GM10847 (cell line): ENCODE results near the gene SLC26A11.

Experiments
- POLR2A ChIP-seq: IDR thresholded peaks from 2 replicates; pipeline ENCODE4 v1.6.1; 2011; ENCODE audit not compliant: insufficient read length; ENCODE audit errors: extremely low read depth

The SLC26A11 gene

GRCh38 chr17:80243526-80244433, 23.6 kb downstream of the SLC26A11 start:
- no peak for TF ChIP-seq POLR2A

- no peak for TF ChIP-seq POLR2A
Observed at GRCh38 chr17:80244871-80245509, 24.8 kb downstream of the SLC26A11 start.

- no peak for TF ChIP-seq POLR2A
Observed at GRCh38 chr17:80245566-80246265, 25.5 kb downstream of the SLC26A11 start.

GRCh38 chr17:80246266-80246681, 26.0 kb downstream of the SLC26A11 start:
- TF ChIP-seq POLR2A, result no peak

- TF ChIP-seq POLR2A, result no peak
Observed at GRCh38 chr17:80246726-80247125, 26.5 kb downstream of the SLC26A11 start.

DNA sequence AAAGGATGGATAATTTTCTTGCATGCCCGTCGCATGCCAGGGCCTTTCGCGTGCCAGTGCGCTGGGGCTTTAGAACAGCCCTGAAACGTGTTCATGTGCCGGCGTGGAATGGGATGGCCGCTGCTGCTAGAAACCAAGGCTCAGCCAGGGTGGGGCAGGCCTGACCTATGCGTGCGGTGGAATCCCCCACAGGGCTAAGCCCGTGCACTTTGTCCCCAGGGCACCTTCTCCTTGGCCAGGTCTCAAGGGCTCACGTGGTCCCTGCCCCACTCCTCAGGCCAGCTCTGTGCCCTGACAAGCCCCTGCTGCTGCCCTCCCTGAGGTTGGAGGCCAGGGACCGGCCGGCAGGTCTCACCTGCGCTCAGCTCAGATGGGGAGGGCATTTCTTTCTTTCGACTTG, 27.3 kb downstream of the SLC26A11 start:
- no peak for TF ChIP-seq POLR2A

GRCh38 chr17:80248001-80248893, 28.0 kb downstream of the SLC26A11 start:
- TF ChIP-seq POLR2A, result no peak

DNA sequence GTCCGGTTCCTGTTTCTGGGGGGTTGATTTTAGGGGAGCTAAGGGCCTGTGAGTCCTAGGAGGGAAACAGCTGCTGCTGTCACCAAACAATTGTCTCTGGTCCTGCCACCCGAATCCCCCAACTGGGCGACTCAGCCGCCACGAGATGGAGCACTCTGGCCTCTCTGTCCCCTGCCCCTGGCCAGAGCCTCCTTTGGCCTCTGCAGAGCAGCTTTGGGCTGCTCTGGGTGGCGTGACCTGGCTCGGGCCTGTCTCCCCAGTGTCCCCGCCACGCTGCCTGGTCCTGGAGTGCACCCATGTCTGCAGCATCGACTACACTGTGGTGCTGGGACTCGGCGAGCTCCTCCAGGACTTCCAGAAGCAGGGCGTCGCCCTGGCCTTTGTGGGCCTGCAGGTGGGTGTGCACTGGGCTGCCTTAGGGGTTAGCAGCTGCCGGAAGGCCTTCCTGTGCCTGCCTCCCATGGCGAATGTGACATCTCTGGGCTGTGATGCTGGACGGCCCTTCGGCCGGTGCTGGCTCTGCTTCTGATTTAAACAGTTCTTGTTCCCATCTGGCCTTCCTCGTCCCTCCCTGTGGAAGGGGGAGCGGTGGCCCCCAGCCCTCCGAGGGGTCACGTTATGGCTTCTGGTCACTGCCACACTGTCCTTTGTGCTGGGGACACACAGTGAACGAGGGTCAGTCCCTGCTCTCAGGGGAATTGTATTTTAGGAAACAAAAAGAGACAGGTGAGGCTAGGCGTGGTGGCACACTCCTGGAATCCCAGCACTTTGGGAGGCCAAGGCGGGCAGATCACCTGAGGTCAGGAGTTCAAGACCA, 28.9 kb downstream of the SLC26A11 start:
- no peak for TF ChIP-seq POLR2A

DNA sequence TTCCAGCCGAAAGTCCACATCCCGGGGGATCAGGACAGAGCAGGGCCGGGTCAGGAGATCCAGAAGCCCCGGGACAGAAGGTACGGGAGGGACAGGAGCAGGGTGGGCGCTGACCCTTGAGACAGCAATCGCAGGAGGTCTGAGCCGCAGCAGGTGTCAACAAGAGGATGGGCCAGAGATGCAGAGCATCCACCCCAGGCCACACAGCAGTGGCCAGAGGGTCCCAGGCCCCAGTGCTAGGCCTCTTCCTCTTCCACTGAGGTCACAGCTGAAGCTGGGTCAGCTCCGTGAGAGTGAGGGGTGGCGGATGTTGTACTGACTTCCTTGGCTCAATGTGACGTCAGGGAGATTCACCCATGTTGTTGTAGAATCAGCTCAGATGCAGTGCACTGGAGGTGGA, 31.7 kb downstream of the SLC26A11 start:
- TF ChIP-seq POLR2A, result no peak

DNA sequence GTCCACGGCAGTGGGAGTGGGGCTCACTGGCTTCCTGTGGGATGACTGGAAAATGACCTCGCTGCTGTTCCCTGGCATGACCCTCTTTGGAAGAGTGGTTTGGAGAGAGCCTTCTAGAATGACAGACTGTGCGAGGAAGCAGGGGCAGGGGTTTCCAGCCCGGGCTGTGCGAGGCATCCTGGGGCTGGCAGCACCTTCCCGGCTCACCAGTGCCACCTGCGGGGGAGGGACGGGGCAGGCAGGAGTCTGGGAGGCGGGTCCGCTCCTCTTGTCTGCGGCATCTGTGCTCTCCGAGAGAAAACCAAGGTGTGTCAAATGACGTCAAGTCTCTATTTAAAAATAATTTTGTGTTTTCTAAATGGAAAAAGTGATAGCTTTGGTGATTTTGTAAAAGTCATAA, 32.6 kb downstream of the SLC26A11 start:
- TF ChIP-seq POLR2A, result no peak

- no peak for TF ChIP-seq POLR2A
Observed at GRCh38 chr17:80253631-80254395, 33.6 kb downstream of the SLC26A11 start.

DNA sequence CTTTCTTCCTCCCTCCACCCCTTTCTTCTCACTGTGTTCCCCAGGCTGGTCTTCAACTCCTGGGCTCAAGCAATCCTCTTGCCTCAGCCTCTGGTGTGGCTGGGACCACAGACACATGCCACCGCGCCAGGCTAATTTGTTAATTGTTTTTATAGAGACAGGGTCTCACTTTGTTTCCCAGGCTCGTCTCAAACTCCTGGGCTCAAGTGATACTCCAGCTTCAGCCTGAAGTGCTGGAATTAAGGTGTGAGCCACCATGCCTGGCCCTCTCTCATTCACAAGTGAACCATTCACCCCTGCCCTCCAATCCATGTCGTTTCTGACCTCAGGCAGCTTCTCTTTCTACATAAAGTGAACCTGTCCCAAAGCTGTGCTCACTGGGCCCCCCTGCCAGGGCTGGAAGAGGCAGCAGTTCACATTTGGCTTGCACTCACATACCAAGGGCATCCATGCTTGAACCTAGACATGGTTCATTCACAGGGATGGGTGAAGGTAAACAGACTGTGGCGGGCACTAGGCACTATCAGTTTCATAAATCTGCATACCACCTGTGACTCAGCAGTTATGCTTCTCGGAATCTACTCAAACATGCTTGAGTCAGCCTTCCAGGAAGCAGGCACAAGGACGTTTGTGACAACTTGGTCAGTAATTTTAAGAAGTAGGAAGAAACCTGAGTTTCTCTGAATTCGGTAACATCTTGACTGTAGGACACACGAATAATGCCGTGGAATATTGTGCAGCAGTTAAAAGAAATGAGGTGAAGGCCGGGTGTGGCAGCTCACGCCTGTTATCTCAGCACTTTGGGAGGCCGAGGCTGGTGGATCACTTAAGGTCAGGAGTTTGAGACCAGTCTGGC, 34.4 kb downstream of the SLC26A11 start:
- no peak for TF ChIP-seq POLR2A

DNA sequence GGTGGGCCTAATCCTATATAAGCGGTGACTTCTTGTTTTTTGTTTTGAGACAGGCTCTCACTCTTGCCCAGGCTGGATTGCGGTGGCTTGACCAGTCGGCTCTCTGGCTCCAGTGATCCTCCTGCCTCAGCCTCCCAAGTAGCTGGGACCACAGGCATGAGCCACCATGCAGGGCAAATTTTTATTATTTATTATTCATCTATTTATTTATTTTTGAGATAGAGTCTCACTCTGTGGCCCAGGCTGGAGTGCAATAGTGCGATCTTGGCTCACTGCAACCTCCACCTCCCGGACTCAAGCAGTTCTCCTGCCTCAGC, 35.8 kb downstream of the SLC26A11 start:
- TF ChIP-seq POLR2A, result no peak
